ENCODE data around the gene GALNT2. TPM values are rescaled to one million over a fixed set of nuclear protein-coding genes. Genes with fewer than 3 reads are reported as not detected.

Gene GALNT2
- total RNA-seq, 1 experiment from 2014 or later, result 152 TPM

GRCh38 chr1:230149751-230150584 is 82.9 kb downstream of the GALNT2 start:
- intact Hi-C loops (cut with micrococcal nuclease; ENCODE audit: unreplicated experiment) (no loop called here), in situ Hi-C loops (cut with HindIII; ENCODE audit: low pct_unique_long_range_greater_than_20kb, low sequenced_read_pairs) (no loop called here)
- no peak for DNase-seq (ENCODE audit: low read depth, low spot score)
- H3K36me3 ChIP-seq (ENCODE audit: control insufficient read depth, insufficient read depth, low read length), result no peaks in the 10 kb centered on the region
- no peaks in the 10 kb centered on the region; the same call in 1 of the 2 replicates for H3K4me1 ChIP-seq (ENCODE audit: control insufficient read depth, insufficient read depth, low read length)
- H3K27ac ChIP-seq (ENCODE audit: low read length), result no peak overlapping the region
- no peaks in the 10 kb centered on the region for H3K9me3 ChIP-seq (ENCODE audit: control insufficient read depth, insufficient read depth, low read depth, low read length)
- ChIA-PET CTCF (no interaction called here), POLR2A (no interaction called here)
- no peaks in the 10 kb centered on the region for H3K27me3 ChIP-seq (ENCODE audit: control insufficient read depth, insufficient read depth, low read length)
- no peak for TF ChIP-seq TCF7L2 (IDR thresholded peaks at IDR 0.05; ENCODE audit: low read depth, low read length)
- no peak for TF ChIP-seq CTCF (IDR thresholded peaks at IDR 0.05)
- TF ChIP-seq POLR2AphosphoS5 (IDR thresholded peaks at IDR 0.05; ENCODE audit: low read depth, low read length), result no peak
- no peak for TF ChIP-seq SIN3A (IDR thresholded peaks at IDR 0.05; ENCODE audit: borderline replicate concordance, insufficient read depth, low read depth, low read length)
- no peak for TF ChIP-seq REST (IDR thresholded peaks at IDR 0.05; ENCODE audit: insufficient read depth in 1 of 2, low read depth in 2 of 2, low read length in 1 of 2)
- H3K4me3 ChIP-seq (ENCODE audit: low read depth in 2 of 2, low read length in 2 of 2), result no peak overlapping the region
- no TSS peak for BruUV-seq (replicated peaks)
- no peak for ATAC-seq

GRCh38 chr1:230150615-230151014 is 83.6 kb downstream of the GALNT2 start:
- intact Hi-C loops (cut with micrococcal nuclease; ENCODE audit: unreplicated experiment), result no loop called here
- H3K27ac ChIP-seq (ENCODE audit: low read length), result no peak overlapping the region
- no TSS peak for BruUV-seq (replicated peaks)
- ATAC-seq (no peak), DNase-seq (ENCODE audit: low read depth, low spot score) (no peak)
- POLR2A ChIA-PET, result no interaction called here
- in situ Hi-C loops (cut with HindIII; ENCODE audit: low pct_unique_long_range_greater_than_20kb, low sequenced_read_pairs), result no loop called here
- H3K9me3 ChIP-seq (ENCODE audit: control insufficient read depth, insufficient read depth, low read depth, low read length), result no peaks in the 10 kb centered on the region
- CTCF ChIA-PET, result no interaction called here
- H3K4me1 ChIP-seq (ENCODE audit: control insufficient read depth, insufficient read depth, low read length), result no peaks in the 10 kb centered on the region; the same call in 1 of the 2 replicates
- H3K4me3 ChIP-seq (ENCODE audit: low read depth in 2 of 2, low read length in 2 of 2), result no peak overlapping the region
- H3K36me3 ChIP-seq (ENCODE audit: control insufficient read depth, insufficient read depth, low read length), result no peaks in the 10 kb centered on the region
- TF ChIP-seq REST (IDR thresholded peaks at IDR 0.05; ENCODE audit: insufficient read depth in 1 of 2, low read depth in 2 of 2, low read length in 1 of 2), result no peak
- TF ChIP-seq POLR2AphosphoS5 (IDR thresholded peaks at IDR 0.05; ENCODE audit: low read depth, low read length), result no peak
- H3K27me3 ChIP-seq (ENCODE audit: control insufficient read depth, insufficient read depth, low read length), result no peaks in the 10 kb centered on the region
